HG03571 (cell line): ENCODE data around the gene NR3C1.

ENCODE experiments used
- ATAC-seq: cut with Tn5 transposase; IDR thresholded peaks from one replicate; pipeline ENCODE4 v1.9.1; 2021; ENCODE audit not compliant: unreplicated experiment

NR3C1 gene

DNA sequence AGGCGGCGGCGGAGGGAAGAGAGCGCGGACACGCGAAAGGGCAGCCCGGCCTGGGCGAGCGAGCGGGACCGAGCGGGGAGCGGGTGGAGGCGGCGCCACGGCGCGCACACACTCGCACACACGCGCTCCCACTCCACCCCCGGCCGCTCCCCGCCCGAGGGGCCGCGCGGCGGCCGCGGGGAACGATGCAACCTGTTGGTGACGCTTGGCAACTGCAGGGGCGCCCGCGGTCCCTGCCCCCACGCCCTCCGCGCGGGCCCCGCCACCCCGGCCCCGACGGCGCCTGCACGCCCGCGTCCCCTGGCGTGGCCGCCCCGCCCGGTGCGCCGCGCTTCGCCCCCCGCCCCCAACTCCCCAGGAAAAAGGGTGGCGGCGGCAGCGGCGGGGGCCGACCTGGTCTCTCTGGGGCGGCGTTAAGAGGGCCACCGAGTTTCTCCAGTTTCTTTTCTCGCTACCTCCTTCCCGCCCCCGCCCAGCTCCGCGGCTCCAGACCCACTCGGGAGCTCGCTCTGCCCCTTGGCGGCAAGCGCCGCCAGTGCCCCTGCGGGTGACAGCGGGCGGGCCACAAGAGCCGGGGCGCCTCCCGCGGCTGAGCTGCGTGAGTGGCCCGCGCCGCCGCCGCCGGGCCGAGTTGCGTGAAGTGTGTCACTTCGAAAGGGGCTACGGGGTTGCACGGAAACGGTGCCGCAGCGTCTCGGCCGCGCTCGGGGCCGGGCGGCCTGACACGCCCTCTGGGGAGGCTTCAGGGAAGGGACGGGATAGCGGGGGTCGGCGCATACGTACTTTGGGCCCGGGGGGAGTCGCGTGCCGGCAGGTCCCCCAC lies at the start of gene NR3C1:
NR3C1 (minus strand) TSS at position 94 of the 823 bp plus-strand sequence. CDS start 2,847 bp downstream, outside the sequence.
- ATAC-seq: peak; percentile 62

DNA sequence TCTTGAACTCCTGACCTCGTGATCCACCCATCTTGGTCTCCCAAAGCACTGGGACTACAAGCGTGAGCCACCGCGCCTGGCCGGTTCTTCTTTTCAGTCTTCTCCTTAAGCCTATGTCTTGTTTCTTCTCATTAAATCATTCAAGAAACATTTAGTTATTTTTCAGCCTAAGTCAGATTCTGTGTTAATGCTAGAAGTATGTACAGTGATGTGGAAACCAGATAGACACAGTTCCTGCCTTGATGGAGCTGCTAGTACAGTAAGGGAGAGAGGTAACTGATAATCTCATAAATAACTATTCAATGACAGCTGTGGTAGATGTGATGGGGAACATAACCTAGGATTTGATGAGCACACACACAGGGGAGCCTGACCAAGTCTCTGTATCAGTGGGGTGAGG lies 46.3 kb upstream of the NR3C1 start:
- no peak for ATAC-seq

DNA sequence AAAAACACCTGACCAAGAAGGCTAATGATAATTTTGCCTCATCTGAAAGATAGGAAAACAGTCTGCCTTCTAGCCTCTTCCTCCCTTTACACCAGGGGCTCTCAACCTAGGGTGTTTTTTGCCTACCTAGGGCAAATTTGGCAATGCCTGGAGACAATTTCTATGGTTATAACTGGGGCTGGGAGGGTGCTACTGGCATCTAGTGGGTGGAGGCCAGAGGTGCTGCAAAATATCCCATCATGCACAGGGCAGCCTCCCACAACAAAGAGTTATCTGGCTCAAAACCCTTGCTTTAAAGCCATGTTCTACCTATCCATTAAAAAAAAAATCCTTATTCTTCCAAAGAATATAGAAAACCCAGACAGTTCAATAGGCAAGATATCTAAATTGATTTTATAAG lies 45.0 kb upstream of the NR3C1 start:
- no peak for ATAC-seq

DNA sequence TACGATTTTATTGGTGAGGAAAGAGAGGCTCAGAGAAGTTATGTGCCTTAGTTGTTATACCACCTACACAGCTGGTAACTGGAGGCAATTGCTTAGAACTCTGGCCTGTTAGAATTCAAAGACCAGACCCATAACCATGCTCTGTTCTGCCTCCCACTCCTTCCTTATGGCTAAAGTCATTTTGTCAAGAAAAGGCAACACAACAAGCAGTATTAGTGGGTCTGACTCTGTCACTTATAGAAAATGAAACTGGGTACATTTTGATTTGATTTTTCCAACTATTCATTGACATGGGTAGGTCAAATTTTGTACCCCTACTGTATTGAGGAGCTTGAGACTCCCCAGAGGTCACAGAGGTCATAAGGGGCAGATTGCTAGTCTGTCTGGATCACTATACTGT lies 44.5 kb upstream of the NR3C1 start:
- no peak for ATAC-seq

DNA sequence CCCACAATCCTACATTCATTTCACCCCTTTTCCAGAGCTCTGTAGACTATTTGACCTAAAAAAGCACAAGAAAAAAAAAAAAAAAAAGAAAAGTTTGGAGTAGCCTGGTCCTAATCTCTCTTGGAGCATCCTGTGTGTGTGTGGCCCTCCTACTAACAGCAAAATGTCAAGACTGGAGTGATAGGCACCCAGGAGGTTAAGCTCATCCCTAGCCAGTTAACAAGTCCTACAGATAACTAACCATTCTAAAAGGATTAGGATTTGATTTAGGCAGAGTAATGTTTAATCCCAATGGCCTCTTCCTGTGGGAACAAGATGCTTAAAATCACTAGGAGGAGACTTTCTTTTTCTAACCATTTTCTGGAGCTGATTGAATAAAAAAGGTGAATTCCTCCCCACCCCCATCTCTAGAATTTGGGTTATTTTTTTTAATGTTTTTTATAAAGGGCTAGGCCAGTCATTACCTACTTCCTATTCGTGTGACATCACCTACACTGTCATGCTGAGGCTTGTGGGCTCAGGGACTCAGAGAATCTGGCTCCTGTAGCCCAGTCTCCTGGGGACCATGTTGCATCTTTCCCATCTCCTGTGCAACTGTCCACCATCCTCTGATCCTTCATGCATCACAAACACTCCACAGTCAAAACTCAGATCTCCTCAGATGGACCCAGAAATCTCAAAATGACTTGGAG lies 43.2 kb upstream of the NR3C1 start:
- no peak for ATAC-seq

DNA sequence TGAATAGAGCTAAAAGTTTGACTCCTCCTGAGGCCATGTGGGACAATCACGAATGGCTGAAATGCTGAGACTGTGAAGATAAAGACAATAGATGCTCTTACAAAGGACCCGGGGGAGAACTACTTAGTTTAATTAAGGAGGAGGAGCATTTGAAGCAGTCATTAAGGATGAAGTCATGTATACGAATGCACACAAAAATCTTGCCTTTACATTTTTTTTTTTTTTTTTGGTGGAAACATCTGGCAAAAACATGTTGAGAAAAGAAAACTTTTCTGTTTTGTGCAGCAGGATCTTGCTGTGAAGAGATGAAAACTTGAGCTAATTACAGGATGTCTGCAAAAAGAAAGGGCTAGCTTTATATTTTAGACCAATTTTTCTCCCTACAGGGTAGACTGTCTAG lies 42.3 kb upstream of the NR3C1 start:
- no peak for ATAC-seq

DNA sequence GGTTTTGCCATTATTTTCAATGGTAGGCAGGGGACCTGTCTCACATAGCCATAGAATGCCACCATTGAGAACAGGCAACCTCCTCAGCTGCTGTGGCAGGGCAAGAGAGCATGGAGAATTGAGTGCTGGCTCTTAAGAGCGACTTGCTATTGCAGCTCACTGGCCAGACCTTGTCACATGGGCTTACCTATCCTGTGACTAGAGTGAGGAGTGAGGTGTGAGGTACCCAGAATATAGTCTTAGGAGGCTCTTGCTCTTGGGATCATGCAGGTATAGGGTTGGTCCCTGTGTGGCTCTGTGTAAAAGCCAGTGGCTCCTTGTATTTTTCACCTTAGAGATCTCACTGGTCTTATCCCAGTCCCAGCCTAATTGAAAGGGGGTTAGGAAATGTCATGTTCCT lies 39.8 kb upstream of the NR3C1 start:
- no peak for ATAC-seq

DNA sequence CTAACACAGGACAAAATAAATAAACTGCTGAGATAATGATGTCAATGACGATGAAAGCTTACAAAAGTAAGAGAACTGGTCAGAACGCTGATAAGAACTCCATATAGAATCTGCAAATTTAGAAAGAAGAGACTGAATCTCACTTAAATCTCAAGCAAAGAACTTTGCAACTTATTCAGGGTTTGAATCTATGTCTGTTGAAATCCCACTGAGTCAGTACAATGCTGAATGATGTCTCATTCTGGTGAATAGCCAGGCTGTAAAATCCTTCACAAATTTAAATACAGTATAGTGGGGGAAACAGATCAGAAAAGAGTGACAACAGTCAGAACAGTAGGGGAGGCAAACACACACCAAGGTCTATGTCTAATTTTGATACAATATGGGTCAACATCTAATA lies 38.9 kb upstream of the NR3C1 start:
- no peak for ATAC-seq

DNA sequence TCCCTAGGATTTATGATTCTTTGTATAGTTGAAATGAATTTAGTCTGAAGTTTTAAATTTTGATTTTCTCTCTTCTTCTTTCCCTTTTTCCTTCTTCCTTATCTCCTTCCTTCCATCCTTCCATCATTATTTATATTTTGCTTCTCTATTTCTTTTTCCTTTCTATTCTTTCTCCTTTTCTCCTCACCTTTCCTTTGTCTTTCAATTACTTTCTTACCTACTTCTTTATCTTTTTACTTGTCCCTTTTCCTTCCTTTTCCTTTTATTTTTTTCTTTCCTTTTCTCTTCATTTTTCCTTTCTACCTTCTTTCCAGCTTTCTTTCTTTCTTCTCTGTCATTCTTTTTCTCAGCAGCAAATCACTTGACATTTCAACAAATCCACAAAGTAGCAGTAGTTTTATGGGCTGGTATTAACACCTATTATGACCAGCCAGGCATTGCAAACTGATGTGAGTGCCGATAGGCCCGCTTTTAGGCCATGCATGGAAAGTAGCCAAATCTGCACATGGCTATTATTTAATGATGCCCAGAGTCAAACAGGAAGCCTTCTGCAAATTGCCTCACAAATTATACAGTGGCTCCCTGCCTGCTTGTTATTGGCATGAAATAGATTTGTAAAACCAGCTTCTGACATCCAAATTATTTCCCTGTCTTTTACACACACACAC lies 37.1 kb upstream of the NR3C1 start:
- ATAC-seq: no peak

DNA sequence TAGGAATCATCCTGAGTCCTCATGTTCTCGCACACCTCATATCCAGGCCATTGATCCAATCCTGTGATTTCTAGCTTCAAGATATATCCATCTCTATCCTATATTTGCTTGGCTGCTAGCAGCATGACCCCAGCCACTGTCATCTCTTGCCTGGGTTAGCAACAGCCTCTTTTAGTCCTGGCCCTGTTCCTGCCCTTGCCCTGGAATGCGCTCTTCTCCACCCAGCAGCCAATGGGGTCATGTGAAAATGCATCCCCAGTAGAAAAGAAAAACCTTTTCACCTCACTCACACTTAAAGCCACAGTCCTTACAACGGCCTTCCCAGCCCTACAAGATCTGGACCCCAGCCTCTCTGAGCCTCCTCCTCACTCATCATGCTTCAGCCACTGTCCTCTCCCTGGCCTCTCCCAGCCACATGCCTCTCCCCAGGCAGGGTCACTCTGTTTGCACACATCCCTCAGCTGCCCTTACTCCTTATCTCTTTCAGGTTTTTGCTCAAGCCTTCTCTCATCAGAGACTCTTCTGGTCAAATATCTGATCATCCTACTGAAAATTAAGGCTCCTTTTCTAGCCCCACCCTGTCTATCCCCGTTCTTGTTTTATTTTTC lies 34.3 kb upstream of the NR3C1 start:
- no peak for ATAC-seq

DNA sequence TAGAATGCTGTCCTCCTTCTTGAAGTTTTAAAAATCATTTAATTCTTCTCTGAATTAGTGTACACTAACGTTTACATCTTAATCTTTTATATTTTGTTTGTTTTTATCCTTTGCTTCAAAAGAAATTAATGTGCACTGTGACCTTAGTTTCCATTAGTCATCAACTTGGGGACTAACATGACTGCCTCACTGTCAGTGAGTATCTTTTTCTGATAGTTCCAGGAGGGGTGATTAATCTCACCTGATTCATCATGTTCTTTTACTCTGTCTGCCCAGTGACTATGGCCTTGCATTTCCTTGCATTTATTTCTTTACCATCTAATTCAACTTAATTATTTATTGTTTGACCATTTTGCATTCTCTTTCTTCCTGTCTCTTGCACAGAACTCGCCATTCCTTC lies 33.4 kb upstream of the NR3C1 start:
- ATAC-seq: no peak

DNA sequence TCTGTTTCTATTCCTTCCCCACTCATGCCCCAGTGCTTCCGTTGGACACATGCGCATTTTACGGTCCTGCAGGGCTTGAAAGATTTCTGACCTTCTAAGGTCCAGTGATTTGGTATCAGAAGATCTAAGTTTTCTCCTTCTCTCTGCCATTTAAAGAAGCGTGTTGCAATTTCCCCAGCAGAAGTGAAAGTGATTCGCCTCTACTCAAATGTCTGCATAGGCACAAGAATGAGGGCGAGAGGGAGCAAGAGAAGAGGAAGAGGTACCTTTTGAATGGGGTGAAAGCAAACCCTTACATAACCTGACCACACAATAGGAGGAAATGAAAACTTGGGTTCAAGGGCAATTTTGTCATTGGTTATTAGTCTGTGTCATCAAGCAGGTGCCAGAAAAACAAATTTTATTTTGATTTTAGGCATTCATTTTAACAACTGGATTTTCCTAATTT lies 31.7 kb upstream of the NR3C1 start:
- peak; percentile 83 for ATAC-seq

DNA sequence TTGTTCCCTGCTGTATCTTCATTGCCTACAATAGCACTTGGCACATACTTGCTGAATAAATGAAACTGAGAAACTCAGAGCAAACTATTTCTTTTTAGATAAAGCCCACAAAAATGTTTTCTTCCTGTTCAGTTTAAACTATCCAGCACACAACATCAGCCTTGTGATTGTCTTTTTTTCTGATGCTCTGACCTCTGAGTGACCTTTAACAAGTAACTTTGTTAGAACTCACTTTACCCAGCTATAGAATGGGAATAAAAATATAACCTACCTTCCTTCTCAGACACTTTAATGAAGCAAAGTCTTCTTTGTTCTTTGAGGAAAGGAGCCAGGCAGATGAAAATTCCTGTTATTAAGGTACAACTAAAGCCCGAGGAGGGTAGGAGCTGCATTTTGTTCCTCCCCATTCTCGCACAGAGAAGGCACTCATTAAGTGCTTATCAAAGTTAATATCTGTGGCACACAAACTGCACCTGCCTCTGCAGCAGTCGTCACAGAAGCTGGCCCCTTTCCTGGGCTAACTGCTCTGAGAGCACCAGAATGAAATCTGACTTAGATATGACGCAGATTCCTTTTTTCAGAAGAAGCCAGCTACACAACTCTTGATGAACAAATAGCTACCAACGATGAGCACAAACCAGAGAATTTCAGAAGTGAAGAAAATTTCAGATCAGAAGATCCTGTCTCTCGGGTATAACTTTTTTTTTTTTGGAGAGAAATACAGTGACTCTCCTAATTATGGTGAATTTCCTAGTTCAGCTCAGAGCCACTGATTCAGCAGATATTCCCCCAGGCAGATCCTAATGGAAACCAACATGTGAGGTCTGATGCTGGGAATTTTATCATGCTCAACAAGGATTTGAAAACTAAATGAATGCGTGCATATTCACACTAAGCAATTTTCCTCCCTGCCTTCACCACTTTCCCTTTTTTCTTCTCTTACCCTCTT lies 31.0 kb upstream of the NR3C1 start:
- no peak for ATAC-seq

DNA sequence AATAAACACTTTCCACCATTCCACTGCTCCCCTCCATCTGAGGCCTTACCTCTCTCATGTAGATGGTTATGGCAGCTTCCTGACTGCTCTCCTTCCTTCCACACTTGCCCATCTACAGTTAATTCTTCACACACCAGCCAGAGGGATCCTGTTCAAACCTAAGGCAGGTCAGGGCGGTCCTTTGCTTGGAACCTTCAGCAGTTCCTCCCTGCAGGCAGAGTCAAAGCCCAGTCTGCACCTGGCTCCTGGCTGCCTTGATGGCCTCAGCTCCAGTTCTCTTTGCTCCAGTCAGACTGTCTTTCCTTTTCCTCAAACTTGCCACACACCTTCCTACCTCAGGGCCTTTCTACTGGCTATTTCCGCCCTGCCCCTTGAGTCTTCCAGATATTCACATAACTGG lies 30.2 kb upstream of the NR3C1 start:
- no peak for ATAC-seq

DNA sequence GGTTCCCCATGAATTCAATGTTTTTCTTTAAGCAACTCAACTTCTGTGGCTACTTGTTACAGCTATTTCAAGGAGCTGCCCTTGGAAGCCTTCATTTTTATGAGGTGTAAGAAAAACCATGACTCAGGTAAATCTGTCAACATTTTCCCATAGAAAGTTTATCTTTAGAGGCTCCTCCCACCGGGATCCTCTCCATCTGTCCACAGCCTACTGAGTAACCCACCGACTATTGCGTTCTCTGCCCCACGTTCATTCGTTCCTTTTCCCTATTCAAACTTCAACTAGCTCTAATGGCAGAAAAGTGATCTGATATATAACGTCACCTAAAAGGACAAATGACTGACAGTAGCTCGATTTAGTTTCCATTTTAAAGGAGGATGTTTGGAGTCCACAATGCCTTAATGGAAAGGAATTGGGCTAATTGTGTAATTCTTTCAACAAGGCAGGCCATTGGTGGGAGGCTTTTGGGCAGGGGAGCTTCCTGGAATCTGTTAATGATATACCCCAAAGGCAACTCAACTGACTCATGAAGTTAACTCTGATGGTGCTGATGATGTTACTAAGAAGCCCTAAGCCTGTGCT lies 29.3 kb upstream of the NR3C1 start:
- ATAC-seq: peak; percentile 39

DNA sequence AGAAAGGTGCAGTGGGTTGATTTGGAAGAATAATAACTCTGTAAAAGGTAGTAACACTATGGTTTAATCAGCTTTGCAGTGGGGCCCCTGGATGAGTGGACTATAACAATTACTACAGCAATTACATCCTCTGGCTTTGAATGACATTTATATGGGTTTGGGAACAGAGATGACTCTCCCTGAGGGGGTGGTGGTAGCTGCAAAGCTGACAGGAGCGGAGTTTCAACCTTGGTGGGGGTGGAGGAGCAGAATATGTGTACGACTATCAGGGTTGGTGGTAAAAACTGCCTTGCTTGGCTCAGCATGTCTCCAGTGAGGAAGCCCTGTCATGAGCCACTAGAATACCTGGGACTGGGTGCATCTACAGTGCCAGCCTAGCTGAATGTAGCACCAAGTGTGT lies 28.3 kb upstream of the NR3C1 start:
- no peak for ATAC-seq

DNA sequence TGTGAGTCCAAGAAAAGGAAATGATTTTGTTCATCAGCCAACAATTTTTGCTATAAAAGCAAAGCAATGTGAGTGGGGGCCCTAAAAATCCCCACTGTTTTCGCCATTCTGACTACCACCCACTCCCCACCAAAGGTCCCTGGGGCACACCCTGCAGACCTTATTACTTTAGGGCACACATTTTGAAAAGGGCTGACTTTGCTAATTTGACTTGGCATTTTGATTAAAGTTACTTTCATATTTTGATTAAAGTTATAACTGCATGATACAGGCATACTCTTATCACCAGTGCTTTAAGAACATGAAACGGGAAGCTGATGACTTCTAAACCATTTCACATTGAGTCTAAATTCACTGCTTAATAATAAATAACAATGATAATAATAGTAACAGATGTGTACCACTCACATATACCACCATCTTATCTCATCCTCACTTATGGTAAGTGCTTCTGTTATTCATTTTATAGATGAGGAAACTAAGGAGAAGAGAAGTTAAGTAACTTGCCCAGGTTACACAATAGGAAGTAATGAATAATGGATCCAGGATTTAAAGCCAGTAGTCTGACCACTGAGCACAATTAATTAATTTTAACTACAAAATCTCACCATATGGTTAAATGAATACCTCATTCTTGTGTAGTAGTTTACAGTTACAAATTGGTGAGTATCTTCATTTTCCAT lies 25.4 kb upstream of the NR3C1 start:
- ATAC-seq: no peak

DNA sequence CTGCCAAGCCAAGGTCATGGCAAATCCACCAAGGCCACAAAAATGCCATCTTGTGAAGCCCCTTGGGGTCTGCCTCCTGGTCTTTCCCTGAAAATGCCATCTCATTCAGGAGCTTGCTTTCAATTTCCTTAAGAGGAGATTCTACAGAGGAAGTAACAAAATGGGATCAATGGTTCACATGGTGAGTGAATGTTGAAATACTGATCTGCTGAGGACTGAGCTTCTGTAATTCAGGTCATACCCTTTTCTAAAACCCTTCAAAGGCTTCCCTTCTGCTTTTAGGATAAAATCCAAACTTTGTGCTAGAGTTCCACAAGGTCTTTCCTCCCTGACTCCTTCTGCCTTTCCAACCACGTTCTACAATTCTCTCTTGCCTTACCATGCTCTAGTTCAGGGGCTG lies 24.7 kb upstream of the NR3C1 start:
- no peak for ATAC-seq

DNA sequence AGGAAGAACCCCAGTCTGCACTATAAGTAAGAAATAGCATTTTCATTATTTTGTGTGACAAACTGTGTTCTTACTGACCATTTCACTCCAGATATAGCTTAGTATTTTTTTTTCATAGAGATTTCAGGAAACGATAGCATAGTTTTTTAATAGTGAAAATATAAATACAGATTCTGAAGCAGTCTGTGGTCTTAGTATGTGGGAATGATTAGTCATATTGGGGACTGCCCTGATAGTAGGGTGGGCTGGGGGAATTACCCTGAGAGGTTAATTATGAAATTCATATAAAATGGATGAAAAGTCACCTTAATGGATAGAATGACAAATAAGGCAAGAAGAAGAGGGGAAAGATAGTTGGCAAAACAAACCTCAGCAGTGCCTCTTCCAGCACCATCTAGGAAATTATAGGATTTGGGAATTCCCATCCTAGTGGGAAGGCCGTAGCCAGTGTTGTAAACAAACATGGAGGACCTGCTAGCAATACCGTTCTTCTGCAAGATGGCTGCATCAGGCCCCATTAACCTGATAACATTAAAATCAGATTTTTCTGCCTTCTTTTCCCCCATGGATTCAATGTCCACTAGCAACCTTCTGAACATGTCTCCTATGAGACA lies 23.7 kb upstream of the NR3C1 start:
- ATAC-seq: no peak
